ENCODE results near the gene TNFAIP1.

GRCh38 chr17:28306954-28307401 is 28.6 kb upstream of the TNFAIP1 start:
- TF ChIP-seq POLR2A (IDR thresholded peaks at IDR 0.05) (no peak), CTCF (IDR thresholded peaks at IDR 0.05) (no peak)
